ENCODE data around the gene TIPARP.

DNA sequence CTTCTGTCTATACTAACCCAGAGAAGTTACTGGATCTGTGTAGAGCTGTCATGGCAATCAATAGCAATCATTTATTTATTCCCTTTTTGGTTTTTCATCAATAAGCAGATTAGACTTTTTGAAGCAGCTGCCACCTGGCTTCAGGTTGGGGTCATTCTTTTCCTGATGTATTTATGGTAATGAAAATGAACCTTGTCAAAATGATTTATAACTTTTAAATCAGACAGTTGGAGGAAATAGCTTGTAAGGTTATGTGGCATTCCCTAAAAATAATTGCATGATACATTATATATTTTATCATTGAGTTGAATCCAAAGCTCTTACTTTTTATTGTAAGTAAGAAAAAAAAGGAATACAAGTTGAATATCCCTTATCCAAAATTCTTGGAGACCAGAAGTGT is 8.6 kb downstream of the TIPARP start:
- TF ChIP-seq, protein P1, sequence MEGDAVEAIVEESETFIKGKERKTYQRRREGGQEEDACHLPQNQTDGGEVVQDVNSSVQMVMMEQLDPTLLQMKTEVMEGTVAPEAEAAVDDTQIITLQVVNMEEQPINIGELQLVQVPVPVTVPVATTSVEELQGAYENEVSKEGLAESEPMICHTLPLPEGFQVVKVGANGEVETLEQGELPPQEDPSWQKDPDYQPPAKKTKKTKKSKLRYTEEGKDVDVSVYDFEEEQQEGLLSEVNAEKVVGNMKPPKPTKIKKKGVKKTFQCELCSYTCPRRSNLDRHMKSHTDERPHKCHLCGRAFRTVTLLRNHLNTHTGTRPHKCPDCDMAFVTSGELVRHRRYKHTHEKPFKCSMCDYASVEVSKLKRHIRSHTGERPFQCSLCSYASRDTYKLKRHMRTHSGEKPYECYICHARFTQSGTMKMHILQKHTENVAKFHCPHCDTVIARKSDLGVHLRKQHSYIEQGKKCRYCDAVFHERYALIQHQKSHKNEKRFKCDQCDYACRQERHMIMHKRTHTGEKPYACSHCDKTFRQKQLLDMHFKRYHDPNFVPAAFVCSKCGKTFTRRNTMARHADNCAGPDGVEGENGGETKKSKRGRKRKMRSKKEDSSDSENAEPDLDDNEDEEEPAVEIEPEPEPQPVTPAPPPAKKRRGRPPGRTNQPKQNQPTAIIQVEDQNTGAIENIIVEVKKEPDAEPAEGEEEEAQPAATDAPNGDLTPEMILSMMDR (IDR thresholded peaks at IDR 0.05) = no peak
- no peak for TF ChIP-seq POLR2A (IDR thresholded peaks at IDR 0.05)
